HG03108 (cell line): ENCODE measurements around the gene SERPINB3.
"Not testable (repeated sequence)": the region's sequence is repeated elsewhere in the genome, so short reads cannot be mapped to it uniquely, and the experiment has no call there.

ENCODE experiments used
- ATAC-seq: cut with Tn5 transposase; IDR thresholded peaks from one replicate; pipeline ENCODE4 v1.9.1; 2021; ENCODE audit warnings: moderate library complexity; ENCODE audit not compliant: unreplicated experiment

Gene SERPINB3

GRCh38 chr18:63648241-63648640 lies 13.5 kb downstream of the SERPINB3 start:
- ATAC-seq, result no peak

- ATAC-seq, result no peak
Measured at GRCh38 chr18:63646936-63647335, 14.8 kb downstream of the SERPINB3 start.

GRCh38 chr18:63644694-63645093 lies 17.0 kb downstream of the SERPINB3 start:
- not testable (repeated sequence) for ATAC-seq

GRCh38 chr18:63644142-63644541 lies 17.6 kb downstream of the SERPINB3 start, which contains the start of gene SERPINB4:
Gene SERPINB4 (minus strand): TSS chr18:63644256. CDS start chr18:63643577, 679 bp downstream.
- not testable (repeated sequence) for ATAC-seq

- ATAC-seq, result not testable (repeated sequence)
Measured at GRCh38 chr18:63642668-63643356, 18.9 kb downstream of the SERPINB3 start.

GRCh38 chr18:63641157-63641680 lies 20.5 kb downstream of the SERPINB3 start:
- ATAC-seq, result not testable (repeated sequence)

- ATAC-seq, result no peak
Measured at GRCh38 chr18:63637703-63638102, 24.0 kb downstream of the SERPINB3 start.

GRCh38 chr18:63627819-63628218 lies 33.9 kb downstream of the SERPINB3 start:
- no peak for ATAC-seq

- ATAC-seq, result no peak
Measured at GRCh38 chr18:63626431-63626830, 35.3 kb downstream of the SERPINB3 start.

GRCh38 chr18:63624863-63625262 lies 36.8 kb downstream of the SERPINB3 start:
- no peak for ATAC-seq

GRCh38 chr18:63619661-63620060 lies 42.0 kb downstream of the SERPINB3 start:
- ATAC-seq, result no peak

- no peak for ATAC-seq
Measured at GRCh38 chr18:63617915-63618234, 43.8 kb downstream of the SERPINB3 start.

GRCh38 chr18:63617049-63617914 lies 44.4 kb downstream of the SERPINB3 start:
- peak; percentile 62 for ATAC-seq

- no peak for ATAC-seq
Measured at GRCh38 chr18:63613420-63613819, 48.3 kb downstream of the SERPINB3 start.

GRCh38 chr18:63606526-63606925 lies 55.2 kb downstream of the SERPINB3 start:
- ATAC-seq, result no peak
